GM23338 (cell line): Measurements from ENCODE around the gene CYB5B. TPM values are rescaled to one million over a fixed set of nuclear protein-coding genes. Genes with fewer than 3 reads are reported as not detected.

Experiments used
- ATAC-seq: fragments of 200-7000 bp; cut with Tn5 transposase; 3 replicates; pipeline ENCODE4 v1.9.1; 2020
- DNase-seq: peaks from one replicate; pipeline ENCODE4 v3.0.0-alpha.2; 2015; ENCODE audit warnings: low spot score
- H2AFZ ChIP-seq: fragments of 200-600 bp; sonication (generic); 2 replicates; pipeline ENCODE4 v1.8.0; 2016; ENCODE audit warnings: antibody characterized with exemption, mild to moderate bottlenecking, moderate library complexity
- H3F3A ChIP-seq: fragments of 200-600 bp; sonication (generic); replicated peaks from 2 replicates; pipeline ENCODE4 v1.8.0; 2017; ENCODE audit warnings: antibody characterized with exemption, mixed run types, low read depth
- H3K27ac ChIP-seq: fragments of 200-600 bp; sonication (generic); 2 replicates; pipeline ENCODE4 v1.6.1; 2016; ENCODE audit warnings: low read depth
- H3K27me3 ChIP-seq: fragments of 200-600 bp; sonication (generic); 2 replicates; pipeline ENCODE4 v1.8.0; 2016; ENCODE audit warnings: mild to moderate bottlenecking, mixed run types, moderate library complexity; ENCODE audit not compliant: insufficient read depth
- H3K36me3 ChIP-seq: fragments of 200-600 bp; sonication (generic); 2 replicates; pipeline ENCODE4 v1.8.0; 2016; ENCODE audit warnings: mild to moderate bottlenecking; ENCODE audit not compliant: insufficient read depth
- H3K4me1 ChIP-seq: fragments of 200-600 bp; sonication (generic); 2 replicates; pipeline ENCODE4 v1.8.0; 2016; ENCODE audit warnings: mild to moderate bottlenecking, moderate library complexity; ENCODE audit not compliant: insufficient read depth
- H3K4me2 ChIP-seq: fragments of 200-600 bp; sonication (generic); 2 replicates; pipeline ENCODE4 v1.7.1; 2017; ENCODE audit warnings: mixed run types
- H3K4me3 ChIP-seq: fragments of 200-600 bp; sonication (generic); 2 replicates; pipeline ENCODE4 v1.6.1; 2016; ENCODE audit warnings: mixed run types
- H3K79me2 ChIP-seq: fragments of 200-600 bp; sonication (generic); replicated peaks from 2 replicates; pipeline ENCODE4 v1.8.0; 2017; ENCODE audit warnings: mild to moderate bottlenecking; ENCODE audit not compliant: insufficient read depth
- H3K9me2 ChIP-seq: fragments of 200-600 bp; sonication (generic); 2 replicates; pipeline ENCODE4 v1.8.0; 2017; ENCODE audit not compliant: insufficient read depth
- H4K20me1 ChIP-seq: fragments of 200-600 bp; sonication (generic); replicated peaks from 2 replicates; pipeline ENCODE4 v1.8.0; 2017; ENCODE audit warnings: mild to moderate bottlenecking; ENCODE audit not compliant: insufficient read depth
- H3K27ac Mint-ChIP-seq: 2 replicates; pipeline ENCODE4 v1.8.0; 2020; ENCODE audit warnings: inconsistent platforms, mild to moderate bottlenecking, moderate library complexity, mixed read lengths
- H3K27me3 Mint-ChIP-seq: 3 replicates; pipeline ENCODE4 v1.8.0; 2022; ENCODE audit warnings: low read depth, mild to moderate bottlenecking, moderate library complexity, mixed read lengths, inconsistent platforms; ENCODE audit not compliant: insufficient read depth, poor library complexity
- H3K36me3 Mint-ChIP-seq: 3 replicates; pipeline ENCODE4 v1.8.0; 2021; ENCODE audit warnings: low read depth, mild to moderate bottlenecking, inconsistent platforms, moderate library complexity, mixed read lengths
- H3K4me1 Mint-ChIP-seq: 3 replicates; pipeline ENCODE4 v1.8.0; 2020; ENCODE audit warnings: mild to moderate bottlenecking, inconsistent platforms, mixed read lengths
- H3K4me3 Mint-ChIP-seq: 3 replicates; pipeline ENCODE4 v1.8.0; 2021; ENCODE audit warnings: moderate library complexity, mild to moderate bottlenecking, inconsistent platforms, mixed read lengths
- H3K9me3 Mint-ChIP-seq: 3 replicates; pipeline ENCODE4 v1.8.0; 2020; ENCODE audit warnings: moderate library complexity, mild to moderate bottlenecking, inconsistent platforms, mixed read lengths
- CREB1 ChIP-seq: fragments of 250-450 bp; sonication (Bioruptor Pico); IDR thresholded peaks from 2 replicates; pipeline ENCODE4 v1.5.0; 2020; ENCODE audit warnings: low read depth, mild to moderate bottlenecking, moderate library complexity
- EZH2 ChIP-seq: fragments of 200-600 bp; sonication (generic); IDR thresholded peaks from one replicate; pipeline ENCODE4 v1.8.0; 2017; ENCODE audit warnings: antibody characterized with exemption, mild to moderate bottlenecking, low read depth; ENCODE audit not compliant: unreplicated experiment
- EZH2phosphoT487 ChIP-seq: fragments of 200-600 bp; sonication (generic); IDR thresholded peaks from one replicate; pipeline ENCODE4 v1.8.1; 2018; ENCODE audit warnings: antibody characterized with exemption; ENCODE audit not compliant: unreplicated experiment
- JUNB ChIP-seq: IDR thresholded peaks from one replicate; pipeline ENCODE4 v1.6.1; 2016; ENCODE audit warnings: antibody characterized with exemption; ENCODE audit not compliant: unreplicated experiment
- NANOG ChIP-seq: IDR thresholded peaks from 2 replicates; pipeline ENCODE4 v1.6.1; 2016; ENCODE audit warnings: antibody characterized with exemption, borderline replicate concordance
- POLR2AphosphoS5 ChIP-seq: IDR thresholded peaks from 2 replicates; pipeline ENCODE4 v1.6.1; 2016; ENCODE audit warnings: antibody characterized with exemption, low read depth
- ZNF114 ChIP-seq: fragments of 250-450 bp; sonication (Bioruptor Pico); IDR thresholded peaks from 2 replicates; pipeline ENCODE4 v1.5.0; 2020; ENCODE audit warnings: mild to moderate bottlenecking, moderate library complexity
- ZNF331 ChIP-seq: fragments of 250-450 bp; sonication (Bioruptor Pico); IDR thresholded peaks from 2 replicates; pipeline ENCODE4 v1.5.0; 2020; ENCODE audit warnings: low read depth, mild to moderate bottlenecking, moderate library complexity
- polyA plus RNA-seq: library from polyadenylated mRNA; unstranded; fragments of >200 nt; fragmentation: Nextera tagmentation; extraction: Ambion mirVana; gene quantifications from 2 replicates; pipeline ENCODE4 v1.2.1, GENCODE V29; 2016
- total RNA-seq: library from RNA; depleted of rRNA; stranded (reverse); fragments of >200 nt; shearing (Covaris generic); gene quantifications from 2 replicates; pipeline ENCODE4 v1.2.3, GENCODE V29; 2014
- TF ChIP-seq, protein P1 (sequence below): fragments of 250-450 bp; sonication (Bioruptor Pico); IDR thresholded peaks from 2 replicates; pipeline ENCODE4 v1.5.0; 2020; ENCODE audit warnings: mild to moderate bottlenecking, moderate library complexity
- TF ChIP-seq, protein P2 (sequence below): IDR thresholded peaks from 2 replicates; pipeline ENCODE4 v1.6.1; 2016; ENCODE audit warnings: antibody characterized with exemption
- TF ChIP-seq, protein P3 (sequence below): IDR thresholded peaks from one replicate; pipeline ENCODE4 v1.6.1; 2018; ENCODE audit warnings: antibody characterized with exemption; ENCODE audit not compliant: unreplicated experiment

Gene CYB5B
- total and polyA plus RNA-seq, 2 experiments from 2014 or later = 72.0 to 110 TPM

DNA sequence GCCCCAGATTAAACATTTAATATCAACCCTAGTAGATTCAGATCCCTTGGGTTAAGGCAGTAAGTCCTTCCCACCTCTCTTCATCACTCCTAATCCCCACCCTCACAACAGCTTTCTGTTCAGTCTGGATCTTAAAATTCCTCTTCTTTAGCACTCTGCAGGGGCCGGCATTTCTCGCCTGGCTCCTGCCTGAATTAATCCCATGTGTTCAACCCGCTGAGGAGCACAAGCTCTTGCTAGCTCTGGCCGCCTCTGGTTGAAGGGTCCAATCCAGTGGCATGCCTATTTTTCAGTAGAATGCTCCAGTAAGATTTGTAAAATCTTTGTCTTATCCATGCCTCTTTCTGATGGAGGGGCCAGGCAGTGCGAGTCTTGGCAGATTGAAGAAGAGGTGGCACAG lies 59.2 kb downstream of the CYB5B start (continued):
- TF ChIP-seq, protein P1, sequence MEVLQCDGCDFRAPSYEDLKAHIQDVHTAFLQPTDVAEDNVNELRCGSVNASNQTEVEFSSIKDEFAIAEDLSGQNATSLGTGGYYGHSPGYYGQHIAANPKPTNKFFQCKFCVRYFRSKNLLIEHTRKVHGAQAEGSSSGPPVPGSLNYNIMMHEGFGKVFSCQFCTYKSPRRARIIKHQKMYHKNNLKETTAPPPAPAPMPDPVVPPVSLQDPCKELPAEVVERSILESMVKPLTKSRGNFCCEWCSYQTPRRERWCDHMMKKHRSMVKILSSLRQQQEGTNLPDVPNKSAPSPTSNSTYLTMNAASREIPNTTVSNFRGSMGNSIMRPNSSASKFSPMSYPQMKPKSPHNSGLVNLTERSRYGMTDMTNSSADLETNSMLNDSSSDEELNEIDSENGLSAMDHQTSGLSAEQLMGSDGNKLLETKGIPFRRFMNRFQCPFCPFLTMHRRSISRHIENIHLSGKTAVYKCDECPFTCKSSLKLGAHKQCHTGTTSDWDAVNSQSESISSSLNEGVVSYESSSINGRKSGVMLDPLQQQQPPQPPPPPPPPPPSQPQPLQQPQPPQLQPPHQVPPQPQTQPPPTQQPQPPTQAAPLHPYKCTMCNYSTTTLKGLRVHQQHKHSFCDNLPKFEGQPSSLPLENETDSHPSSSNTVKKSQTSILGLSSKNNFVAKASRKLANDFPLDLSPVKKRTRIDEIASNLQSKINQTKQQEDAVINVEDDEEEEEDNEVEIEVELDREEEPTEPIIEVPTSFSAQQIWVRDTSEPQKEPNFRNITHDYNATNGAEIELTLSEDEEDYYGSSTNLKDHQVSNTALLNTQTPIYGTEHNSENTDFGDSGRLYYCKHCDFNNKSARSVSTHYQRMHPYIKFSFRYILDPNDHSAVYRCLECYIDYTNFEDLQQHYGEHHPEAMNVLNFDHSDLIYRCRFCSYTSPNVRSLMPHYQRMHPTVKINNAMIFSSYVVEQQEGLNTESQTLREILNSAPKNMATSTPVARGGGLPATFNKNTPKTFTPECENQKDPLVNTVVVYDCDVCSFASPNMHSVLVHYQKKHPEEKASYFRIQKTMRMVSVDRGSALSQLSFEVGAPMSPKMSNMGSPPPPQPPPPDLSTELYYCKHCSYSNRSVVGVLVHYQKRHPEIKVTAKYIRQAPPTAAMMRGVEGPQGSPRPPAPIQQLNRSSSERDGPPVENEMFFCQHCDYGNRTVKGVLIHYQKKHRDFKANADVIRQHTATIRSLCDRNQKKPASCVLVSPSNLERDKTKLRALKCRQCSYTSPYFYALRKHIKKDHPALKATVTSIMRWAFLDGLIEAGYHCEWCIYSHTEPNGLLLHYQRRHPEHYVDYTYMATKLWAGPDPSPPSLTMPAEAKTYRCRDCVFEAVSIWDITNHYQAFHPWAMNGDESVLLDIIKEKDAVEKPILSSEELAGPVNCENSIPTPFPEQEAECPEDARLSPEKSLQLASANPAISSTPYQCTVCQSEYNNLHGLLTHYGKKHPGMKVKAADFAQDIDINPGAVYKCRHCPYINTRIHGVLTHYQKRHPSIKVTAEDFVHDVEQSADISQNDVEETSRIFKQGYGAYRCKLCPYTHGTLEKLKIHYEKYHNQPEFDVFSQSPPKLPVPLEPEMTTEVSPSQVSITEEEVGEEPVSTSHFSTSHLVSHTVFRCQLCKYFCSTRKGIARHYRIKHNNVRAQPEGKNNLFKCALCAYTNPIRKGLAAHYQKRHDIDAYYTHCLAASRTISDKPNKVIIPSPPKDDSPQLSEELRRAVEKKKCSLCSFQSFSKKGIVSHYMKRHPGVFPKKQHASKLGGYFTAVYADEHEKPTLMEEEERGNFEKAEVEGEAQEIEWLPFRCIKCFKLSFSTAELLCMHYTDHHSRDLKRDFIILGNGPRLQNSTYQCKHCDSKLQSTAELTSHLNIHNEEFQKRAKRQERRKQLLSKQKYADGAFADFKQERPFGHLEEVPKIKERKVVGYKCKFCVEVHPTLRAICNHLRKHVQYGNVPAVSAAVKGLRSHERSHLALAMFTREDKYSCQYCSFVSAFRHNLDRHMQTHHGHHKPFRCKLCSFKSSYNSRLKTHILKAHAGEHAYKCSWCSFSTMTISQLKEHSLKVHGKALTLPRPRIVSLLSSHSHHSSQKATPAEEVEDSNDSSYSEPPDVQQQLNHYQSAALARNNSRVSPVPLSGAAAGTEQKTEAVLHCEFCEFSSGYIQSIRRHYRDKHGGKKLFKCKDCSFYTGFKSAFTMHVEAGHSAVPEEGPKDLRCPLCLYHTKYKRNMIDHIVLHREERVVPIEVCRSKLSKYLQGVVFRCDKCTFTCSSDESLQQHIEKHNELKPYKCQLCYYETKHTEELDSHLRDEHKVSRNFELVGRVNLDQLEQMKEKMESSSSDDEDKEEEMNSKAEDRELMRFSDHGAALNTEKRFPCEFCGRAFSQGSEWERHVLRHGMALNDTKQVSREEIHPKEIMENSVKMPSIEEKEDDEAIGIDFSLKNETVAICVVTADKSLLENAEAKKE (CRISPR knock-in tag) = no peak
- TF ChIP-seq EZH2phosphoT487 = no peak
- no peak for TF ChIP-seq EZH2

DNA sequence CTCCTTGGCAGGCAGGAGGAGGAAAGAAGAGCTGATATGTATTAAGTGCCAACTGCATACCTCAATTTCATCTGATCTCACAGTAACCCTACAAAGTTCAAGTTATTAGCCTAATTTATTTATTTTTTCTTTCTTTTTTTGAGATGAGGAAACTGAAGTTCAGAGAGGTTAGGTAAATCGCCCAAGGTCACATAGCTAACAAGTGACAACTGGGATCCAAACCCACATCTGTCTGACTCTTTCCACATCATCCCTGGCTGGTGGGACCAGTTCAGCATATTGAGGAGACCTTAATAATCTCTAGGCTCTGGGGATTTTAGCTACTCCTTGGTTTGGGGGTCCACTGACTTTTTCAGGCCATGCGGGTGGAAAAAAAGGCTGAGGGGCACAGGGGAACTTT lies 60.9 kb downstream of the CYB5B start:
- no peak for DNase-seq
- Histone ChIP-seq H3K36me3 (no peaks in the 10 kb centered on the region), H3F3A (no peaks in the 10 kb centered on the region), H3K4me2 (no peak overlapping the region), H3K4me1 (no peaks in the 10 kb centered on the region), H3K9me2 (no peaks in the 10 kb centered on the region), H2AFZ (no peak overlapping the region), H3K27ac (no peak overlapping the region), H4K20me1 (no peaks in the 10 kb centered on the region), H3K4me3 (no peak overlapping the region), H3K79me2 (no peaks in the 10 kb centered on the region), H3K27me3 (no peaks in the 10 kb centered on the region)
- H3K9me3 Mint-ChIP-seq = no peaks in the 10 kb centered on the region
- no peak overlapping the region for H3K4me3 Mint-ChIP-seq
- H3K36me3 Mint-ChIP-seq = no peaks in the 10 kb centered on the region
- no peak for ATAC-seq
- H3K4me1 Mint-ChIP-seq = no peaks in the 10 kb centered on the region
- peaks cover 2% of the 10 kb centered on the region for H3K27me3 Mint-ChIP-seq
- no peak overlapping the region for H3K27ac Mint-ChIP-seq
- no peak for TF ChIP-seq EZH2phosphoT487
- TF ChIP-seq NANOG = no peak
- TF ChIP-seq ZNF114 (CRISPR knock-in tag) = no peak
- TF ChIP-seq, protein P2, sequence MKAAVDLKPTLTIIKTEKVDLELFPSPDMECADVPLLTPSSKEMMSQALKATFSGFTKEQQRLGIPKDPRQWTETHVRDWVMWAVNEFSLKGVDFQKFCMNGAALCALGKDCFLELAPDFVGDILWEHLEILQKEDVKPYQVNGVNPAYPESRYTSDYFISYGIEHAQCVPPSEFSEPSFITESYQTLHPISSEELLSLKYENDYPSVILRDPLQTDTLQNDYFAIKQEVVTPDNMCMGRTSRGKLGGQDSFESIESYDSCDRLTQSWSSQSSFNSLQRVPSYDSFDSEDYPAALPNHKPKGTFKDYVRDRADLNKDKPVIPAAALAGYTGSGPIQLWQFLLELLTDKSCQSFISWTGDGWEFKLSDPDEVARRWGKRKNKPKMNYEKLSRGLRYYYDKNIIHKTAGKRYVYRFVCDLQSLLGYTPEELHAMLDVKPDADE = no peak
- no peak for TF ChIP-seq POLR2AphosphoS5
- no peak for TF ChIP-seq ZNF331 (CRISPR knock-in tag)
- no peak for TF ChIP-seq EZH2
- no peak for TF ChIP-seq JUNB
- TF ChIP-seq, protein P3, sequence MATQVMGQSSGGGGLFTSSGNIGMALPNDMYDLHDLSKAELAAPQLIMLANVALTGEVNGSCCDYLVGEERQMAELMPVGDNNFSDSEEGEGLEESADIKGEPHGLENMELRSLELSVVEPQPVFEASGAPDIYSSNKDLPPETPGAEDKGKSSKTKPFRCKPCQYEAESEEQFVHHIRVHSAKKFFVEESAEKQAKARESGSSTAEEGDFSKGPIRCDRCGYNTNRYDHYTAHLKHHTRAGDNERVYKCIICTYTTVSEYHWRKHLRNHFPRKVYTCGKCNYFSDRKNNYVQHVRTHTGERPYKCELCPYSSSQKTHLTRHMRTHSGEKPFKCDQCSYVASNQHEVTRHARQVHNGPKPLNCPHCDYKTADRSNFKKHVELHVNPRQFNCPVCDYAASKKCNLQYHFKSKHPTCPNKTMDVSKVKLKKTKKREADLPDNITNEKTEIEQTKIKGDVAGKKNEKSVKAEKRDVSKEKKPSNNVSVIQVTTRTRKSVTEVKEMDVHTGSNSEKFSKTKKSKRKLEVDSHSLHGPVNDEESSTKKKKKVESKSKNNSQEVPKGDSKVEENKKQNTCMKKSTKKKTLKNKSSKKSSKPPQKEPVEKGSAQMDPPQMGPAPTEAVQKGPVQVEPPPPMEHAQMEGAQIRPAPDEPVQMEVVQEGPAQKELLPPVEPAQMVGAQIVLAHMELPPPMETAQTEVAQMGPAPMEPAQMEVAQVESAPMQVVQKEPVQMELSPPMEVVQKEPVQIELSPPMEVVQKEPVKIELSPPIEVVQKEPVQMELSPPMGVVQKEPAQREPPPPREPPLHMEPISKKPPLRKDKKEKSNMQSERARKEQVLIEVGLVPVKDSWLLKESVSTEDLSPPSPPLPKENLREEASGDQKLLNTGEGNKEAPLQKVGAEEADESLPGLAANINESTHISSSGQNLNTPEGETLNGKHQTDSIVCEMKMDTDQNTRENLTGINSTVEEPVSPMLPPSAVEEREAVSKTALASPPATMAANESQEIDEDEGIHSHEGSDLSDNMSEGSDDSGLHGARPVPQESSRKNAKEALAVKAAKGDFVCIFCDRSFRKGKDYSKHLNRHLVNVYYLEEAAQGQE = no peak
- TF ChIP-seq CREB1 = no peak
